Measurements from ENCODE around the gene LMO4. TPM values are rescaled to one million over a fixed set of nuclear protein-coding genes. Genes with fewer than 3 reads are reported as not detected.

LMO4 gene
- total and polyA plus RNA-seq, 2 of the 13 experiments (the other 11 are each of a cell fraction or from before 2014, with no cell fraction given) = 19.3 to 49.9 TPM

DNA sequence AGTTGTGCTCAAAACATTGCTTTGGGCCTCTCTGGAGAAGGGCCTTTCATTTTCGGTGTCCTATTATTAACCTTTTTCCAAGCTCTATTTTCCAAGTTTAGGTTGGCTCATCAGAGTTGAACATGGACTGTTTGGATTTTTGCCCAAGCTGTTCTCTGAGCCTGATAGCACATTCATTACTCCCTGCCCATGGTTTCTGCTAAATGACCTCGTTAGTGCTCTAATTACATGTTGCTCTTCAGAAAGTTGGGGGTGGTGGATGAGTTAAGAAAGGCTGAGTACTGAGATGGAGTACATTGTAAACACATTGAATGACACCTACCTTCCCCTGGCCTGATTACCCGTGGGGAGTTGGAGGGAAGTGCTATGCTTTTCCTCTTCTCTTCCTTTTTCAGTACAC, 38.9 kb downstream of the LMO4 start:
- BruUV-seq (replicated peaks) = no TSS peak
- H3K4me1 ChIP-seq (ENCODE audit: insufficient read depth, low read length) = 0 out of 2 replicates have a peak, but pooled peaks cover 6% of the 10 kb centered on the region
- TF ChIP-seq HIVEP1 (CRISPR knock-in tag; IDR thresholded peaks at IDR 0.05) = no peak
- TF ChIP-seq ZNF644 (CRISPR knock-in tag; IDR thresholded peaks at IDR 0.05; ENCODE audit: low read depth) = no peak
- TF ChIP-seq SETDB1 (CRISPR knock-in tag; IDR thresholded peaks at IDR 0.05; ENCODE audit: borderline replicate concordance) = no peak
- no peak for TF ChIP-seq YEATS4 (CRISPR knock-in tag; IDR thresholded peaks at IDR 0.05; ENCODE audit: borderline replicate concordance)
- no peak for TF ChIP-seq GFI1 (CRISPR knock-in tag; IDR thresholded peaks at IDR 0.05; ENCODE audit: borderline replicate concordance)
- no peak for TF ChIP-seq ZNF512B (CRISPR knock-in tag; IDR thresholded peaks at IDR 0.05; ENCODE audit: borderline replicate concordance)
- TF ChIP-seq TAF1 (CRISPR knock-in tag; IDR thresholded peaks at IDR 0.05) = no peak
- TF ChIP-seq ZNF737 (CRISPR knock-in tag; IDR thresholded peaks at IDR 0.05; ENCODE audit: borderline replicate concordance) = no peak
- TF ChIP-seq SOX13 (IDR thresholded peaks at IDR 0.05) = no peak
- no peak for TF ChIP-seq SOX13 (CRISPR knock-in tag; conservative IDR thresholded peaks at IDR 0.05 in 1 of 2, IDR thresholded peaks at IDR 0.05 in 1 of 2)
- TF ChIP-seq TFDP1 (CRISPR knock-in tag; IDR thresholded peaks at IDR 0.05; ENCODE audit: borderline replicate concordance) = no peak
- TF ChIP-seq, protein P1, sequence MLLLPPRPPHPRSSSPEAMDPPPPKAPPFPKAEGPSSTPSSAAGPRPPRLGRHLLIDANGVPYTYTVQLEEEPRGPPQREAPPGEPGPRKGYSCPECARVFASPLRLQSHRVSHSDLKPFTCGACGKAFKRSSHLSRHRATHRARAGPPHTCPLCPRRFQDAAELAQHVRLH (CRISPR knock-in tag; IDR thresholded peaks at IDR 0.05; ENCODE audit: borderline replicate concordance, low read depth) = no peak
- no peak for TF ChIP-seq SOX6 (IDR thresholded peaks at IDR 0.05)
- no peak for TF ChIP-seq SOX6 (CRISPR knock-in tag; IDR thresholded peaks at IDR 0.05)
- TF ChIP-seq MAF1 (CRISPR knock-in tag; IDR thresholded peaks at IDR 0.05; ENCODE audit: borderline replicate concordance) = no peak

More for the DNA sequence above, 38.9 kb downstream of the LMO4 start:
- H3K9ac ChIP-seq (ENCODE audit: insufficient read depth, low read depth, low read length) = no peak overlapping the region
- intact Hi-C loops (cut with micrococcal nuclease; ENCODE audit: unreplicated experiment) = no loop called here
- H3K27me3 ChIP-seq (ENCODE audit: control insufficient read depth in 1 of 2, insufficient read depth in 2 of 2, low read length in 2 of 2) = no peaks in the 10 kb centered on the region
- whole genome bisulfite sequencing (ENCODE audit: low lambda C conversion rate) = 2% methylated on average over 3 of the region's 3 CpGs
- H3K36me3 ChIP-seq (replicated peaks in 1 of 2; ENCODE audit: control insufficient read depth in 1 of 2, insufficient read depth in 2 of 2, low read length in 2 of 2) = no peaks in the 10 kb centered on the region
- FAIRE-seq (no peak), ATAC-seq (no peak), DNase-seq (ENCODE audit: low spot score) (no peak)
- no peak overlapping the region for H3K4me3 ChIP-seq (replicated peaks in 1 of 3; ENCODE audit: insufficient read depth in 1 of 3, low read depth in 2 of 3, low read length in 3 of 3)
- H3K79me2 ChIP-seq (ENCODE audit: insufficient read depth, low read length) = no peaks in the 10 kb centered on the region
- ChIA-PET POLR2A (no interaction called here), CTCF (ENCODE audit: low intra/inter-chr PET ratio, low total read pairs) (no interaction called here)
- no peak overlapping the region for H3K4me2 ChIP-seq (ENCODE audit: low read depth, low read length)
- H4K20me1 ChIP-seq (ENCODE audit: insufficient read depth, low read length) = no peaks in the 10 kb centered on the region
- H3K27ac ChIP-seq (ENCODE audit: extremely low read length, insufficient read depth, low read length) = no peak overlapping the region
- H3K9me3 ChIP-seq (ENCODE audit: low read length) = no peaks in the 10 kb centered on the region
- no peak overlapping the region for H2AFZ ChIP-seq (ENCODE audit: low read length)
- in situ Hi-C loops (cut with HindIII; ENCODE audit: extremely low pct_ligation_motif_present, low pct_unique_long_range_greater_than_20kb) = no loop called here
